T-helper 1 cell treated with Interleukin-12 subunit alpha and Interleukin-12 subunit beta and Interleukin-4 antibody, amounts not matched to agents 30 μg/mL and 1 μg/mL, for 36 hours (primary cell): Measurements from ENCODE around the gene CTR9.
A peak's percentile ranks its signal among the peaks of the same experiment; 100 is the strongest.

ENCODE experiments used
- H3K27ac Mint-ChIP-seq: one replicate; pipeline ENCODE4 v1.8.0; 2021; ENCODE audit warnings: mild to moderate bottlenecking, mixed read lengths
- H3K27me3 Mint-ChIP-seq: one replicate; pipeline ENCODE4 v1.8.0; 2021; ENCODE audit warnings: low read depth, mixed read lengths
- H3K36me3 Mint-ChIP-seq: one replicate; pipeline ENCODE4 v1.8.0; 2021; ENCODE audit warnings: low read depth, mixed read lengths
- H3K4me1 Mint-ChIP-seq: one replicate; pipeline ENCODE4 v1.8.0; 2021; ENCODE audit warnings: low read depth, mixed read lengths
- H3K4me3 Mint-ChIP-seq: one replicate; pipeline ENCODE4 v1.8.0; 2021; ENCODE audit warnings: mild to moderate bottlenecking, moderate library complexity, mixed read lengths
- H3K9me3 Mint-ChIP-seq: one replicate; pipeline ENCODE4 v1.8.0; 2021; ENCODE audit warnings: mixed read lengths

Gene CTR9

DNA sequence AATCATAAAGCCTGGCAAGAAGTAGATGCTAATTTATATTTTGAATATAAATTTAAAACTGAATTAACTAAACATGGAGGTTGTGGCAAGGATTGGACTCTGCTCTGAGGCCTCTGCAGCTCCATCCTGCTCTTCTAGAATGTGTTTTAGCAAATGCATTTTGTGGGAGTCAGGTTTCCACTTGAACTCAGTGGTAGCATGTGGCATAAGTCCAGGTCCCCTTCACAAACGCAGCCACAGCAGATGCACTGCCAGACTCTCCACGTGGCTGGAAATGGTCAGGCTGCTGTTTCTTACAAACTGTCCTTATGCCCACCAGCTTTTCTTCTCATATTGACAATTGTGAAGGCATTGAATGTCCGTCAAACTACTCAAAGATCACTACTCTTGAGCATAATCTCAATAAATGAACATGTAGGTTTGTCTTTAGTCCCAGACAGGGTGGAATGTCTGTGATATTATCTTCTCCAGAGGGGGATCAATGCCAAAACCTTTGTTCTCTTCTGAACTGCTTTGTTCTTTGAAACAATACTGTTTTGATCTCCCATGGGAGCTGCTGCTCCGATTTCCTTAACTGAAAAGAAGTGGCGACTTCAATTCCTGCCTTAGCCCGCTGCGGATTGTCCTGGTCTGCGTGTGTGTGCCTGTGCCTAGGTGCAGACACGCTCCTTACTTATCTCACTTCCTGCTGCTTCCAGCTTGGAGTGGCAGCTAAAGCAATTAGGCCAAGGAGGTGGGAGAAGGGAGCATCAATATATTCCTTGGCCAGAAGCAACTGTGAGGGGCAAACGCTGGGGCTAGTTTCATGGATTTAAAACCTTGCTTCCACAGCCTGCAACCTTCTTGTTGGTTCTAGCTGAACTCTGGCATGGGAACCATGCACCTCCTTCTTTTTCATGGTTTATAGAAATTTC, 33.4 kb downstream of the CTR9 start:
- Mint-ChIP-seq H3K36me3 (no peaks in the 10 kb centered on the region), H3K4me3 (no peak overlapping the region), H3K9me3 (no peaks in the 10 kb centered on the region), H3K27me3 (no peaks in the 10 kb centered on the region), H3K4me1 (no peaks in the 10 kb centered on the region), H3K27ac (no peak overlapping the region)

DNA sequence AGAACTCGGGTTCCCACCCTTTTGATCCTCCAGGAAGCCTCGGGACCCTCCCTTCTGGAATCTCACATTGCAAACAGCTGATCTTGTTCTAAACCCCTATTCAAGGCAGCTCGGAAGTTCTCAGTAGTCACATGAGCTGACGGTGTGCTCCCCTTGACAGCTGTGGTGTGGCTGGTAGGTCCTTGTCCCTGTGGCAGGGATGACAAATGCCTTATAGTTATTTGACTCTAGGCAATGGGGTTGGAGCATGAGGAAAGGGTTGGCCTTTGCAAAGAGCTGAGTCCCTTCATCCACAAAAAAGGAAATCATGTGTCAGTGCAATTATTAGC, 34.1 kb downstream of the CTR9 start:
- no peaks in the 10 kb centered on the region for H3K9me3 Mint-ChIP-seq

DNA sequence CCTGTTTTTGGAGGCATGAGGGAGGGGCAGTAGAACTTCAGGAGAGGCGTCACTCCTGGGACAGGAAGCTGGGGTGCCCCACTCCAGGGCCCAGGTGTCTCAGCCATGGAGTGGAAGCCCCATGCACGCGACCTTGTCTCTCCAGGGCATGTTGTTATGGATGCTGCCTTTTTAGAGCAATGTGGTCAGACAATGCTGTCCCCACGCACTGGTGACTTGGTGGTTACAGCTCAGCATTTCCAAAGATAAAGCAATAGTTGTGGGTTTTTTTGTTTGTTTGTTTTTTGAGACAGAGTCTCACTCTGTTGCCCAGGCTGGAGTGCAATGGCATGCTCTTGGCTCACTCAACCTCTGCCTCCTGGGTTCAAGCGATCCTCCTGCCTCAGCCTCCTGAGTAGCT, 35.4 kb downstream of the CTR9 start:
- Mint-ChIP-seq H3K4me3 (no peak overlapping the region), H3K36me3 (no peaks in the 10 kb centered on the region), H3K27me3 (peaks cover 9% of the 10 kb centered on the region), H3K27ac (no peak overlapping the region), H3K9me3 (no peaks in the 10 kb centered on the region), H3K4me1 (no peaks in the 10 kb centered on the region)

More for the DNA sequence above, 34.1 kb downstream of the CTR9 start:
- H3K27me3 Mint-ChIP-seq = no peaks in the 10 kb centered on the region
- no peaks in the 10 kb centered on the region for H3K36me3 Mint-ChIP-seq
- no peak overlapping the region for H3K4me3 Mint-ChIP-seq
- H3K27ac Mint-ChIP-seq = no peak overlapping the region
- no peaks in the 10 kb centered on the region for H3K4me1 Mint-ChIP-seq

DNA sequence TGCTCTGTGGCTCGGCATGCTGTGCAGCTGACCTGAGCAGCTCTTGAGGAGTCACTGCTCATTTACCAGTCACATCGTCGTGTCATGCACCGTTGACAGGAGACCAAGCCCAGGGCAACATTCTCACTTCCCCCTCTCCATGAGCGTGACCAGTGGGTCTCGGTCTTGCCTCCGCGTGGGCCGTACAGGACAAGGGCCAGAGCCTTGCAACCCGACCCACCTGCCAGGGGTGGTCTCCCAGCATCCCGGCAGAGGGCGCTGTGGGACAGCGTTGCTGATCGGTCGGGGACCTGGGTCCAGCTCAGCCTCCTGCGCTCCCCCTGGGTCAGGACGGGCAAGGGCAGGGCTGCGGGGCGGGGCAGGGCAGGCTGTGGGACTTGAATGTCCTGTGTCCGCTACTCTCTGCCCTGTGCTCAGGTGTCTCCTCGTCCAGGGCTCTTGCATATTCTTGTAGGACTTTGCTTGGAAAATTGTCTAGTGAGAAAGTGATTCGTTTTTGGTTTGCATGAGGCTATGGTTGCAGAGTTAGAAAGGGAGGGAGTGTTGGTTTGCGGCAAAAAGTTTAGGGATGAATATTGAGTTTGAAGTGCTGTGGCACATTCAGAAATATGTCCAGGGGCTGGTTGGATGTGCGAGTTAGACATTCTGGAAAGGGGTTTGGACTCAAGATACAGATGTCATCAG, 41.5 kb downstream of the CTR9 start:
- H3K27ac Mint-ChIP-seq = no peak overlapping the region
- peaks cover 21% of the 10 kb centered on the region for H3K36me3 Mint-ChIP-seq
- peaks cover 22% of the 10 kb centered on the region for H3K27me3 Mint-ChIP-seq
- H3K4me3 Mint-ChIP-seq = peak overlapping the region; percentile 1
- no peaks in the 10 kb centered on the region for H3K9me3 Mint-ChIP-seq
- H3K4me1 Mint-ChIP-seq = peaks cover 14% of the 10 kb centered on the region

DNA sequence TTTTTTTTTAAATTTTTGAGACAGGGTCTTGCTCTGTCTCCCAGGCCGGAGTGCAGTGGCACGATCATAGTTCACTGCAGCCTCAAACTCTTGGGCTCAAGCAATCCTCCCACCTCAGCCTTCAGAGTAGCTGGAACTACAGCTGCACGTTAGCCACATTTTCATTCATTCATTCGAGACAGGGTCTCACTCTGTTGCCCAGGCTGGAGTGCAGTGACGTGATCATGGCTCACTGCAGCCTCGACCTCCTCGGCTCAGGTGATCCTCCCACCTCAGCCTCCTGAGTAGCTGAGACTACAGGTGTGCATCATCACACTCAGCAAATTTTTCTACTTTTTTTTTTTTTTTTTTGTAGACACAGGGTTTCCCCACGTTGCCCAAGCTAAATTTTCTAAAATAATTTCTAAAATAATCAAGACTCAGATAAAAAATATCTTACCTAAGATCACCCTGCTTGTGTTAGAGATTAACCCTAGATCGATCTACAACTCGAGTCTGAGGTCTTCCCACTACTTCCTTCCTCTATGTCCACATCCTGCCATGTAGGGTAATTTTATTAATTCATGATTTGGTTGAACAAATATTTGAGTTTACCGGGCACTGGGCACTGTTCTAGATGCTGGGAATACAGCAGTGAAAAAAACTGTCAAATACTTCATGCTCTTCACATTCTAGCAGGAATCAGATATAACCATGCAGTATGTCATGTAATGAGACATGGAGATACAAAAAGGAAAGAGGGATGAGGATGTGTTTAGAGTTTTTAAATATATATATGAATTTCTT, 42.6 kb downstream of the CTR9 start:
- H3K9me3 Mint-ChIP-seq = no peaks in the 10 kb centered on the region
- H3K27me3 Mint-ChIP-seq = peaks cover 22% of the 10 kb centered on the region
- H3K4me1 Mint-ChIP-seq = peaks cover 17% of the 10 kb centered on the region
- peaks cover 25% of the 10 kb centered on the region for H3K36me3 Mint-ChIP-seq
- no peak overlapping the region for H3K4me3 Mint-ChIP-seq
- no peak overlapping the region for H3K27ac Mint-ChIP-seq

DNA sequence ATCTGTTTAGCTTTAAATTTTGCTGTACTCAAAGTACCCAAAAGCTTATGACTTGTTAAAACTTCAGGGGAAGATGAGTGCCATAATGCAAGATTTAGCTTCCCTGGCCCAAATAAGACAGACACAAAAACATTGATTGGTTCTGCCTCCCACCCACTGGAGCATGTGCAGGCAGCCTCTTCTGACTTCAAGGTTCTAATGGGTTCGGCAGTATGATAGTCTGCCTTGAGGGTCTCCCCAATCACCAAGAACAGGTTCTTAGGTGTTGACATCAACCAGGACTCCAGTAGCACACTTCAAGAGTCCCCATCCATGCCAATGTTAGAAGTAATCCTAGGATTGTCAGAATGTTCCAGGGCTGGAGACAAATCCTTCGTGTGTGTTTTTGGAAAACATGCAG, 45.1 kb downstream of the CTR9 start:
- H3K9me3 Mint-ChIP-seq = no peaks in the 10 kb centered on the region
- H3K27me3 Mint-ChIP-seq = peaks cover 15% of the 10 kb centered on the region
- H3K4me1 Mint-ChIP-seq = peaks cover 38% of the 10 kb centered on the region
- no peak overlapping the region for H3K4me3 Mint-ChIP-seq
- peaks cover 49% of the 10 kb centered on the region for H3K36me3 Mint-ChIP-seq
- no peak overlapping the region for H3K27ac Mint-ChIP-seq

DNA sequence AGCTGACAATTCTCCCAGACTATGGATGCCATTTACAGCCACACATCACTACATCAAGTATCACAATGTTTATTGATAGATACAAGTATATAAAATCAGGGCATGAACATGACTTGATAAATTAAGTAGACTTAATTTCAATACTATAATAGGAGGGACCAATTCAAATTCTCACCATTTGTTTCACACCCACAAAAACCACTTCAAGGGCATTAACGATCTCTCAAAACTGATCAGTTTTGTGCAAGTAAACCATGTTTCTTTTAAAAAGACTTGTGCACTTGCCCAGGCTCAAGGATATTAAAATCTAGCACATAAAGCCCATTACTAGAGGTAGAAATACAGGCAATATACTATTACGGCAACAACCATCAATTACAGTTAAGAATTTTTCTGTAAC, 46.0 kb downstream of the CTR9 start:
- Mint-ChIP-seq H3K9me3 (no peaks in the 10 kb centered on the region), H3K27ac (peak overlapping the region; percentile 3), H3K4me3 (no peak overlapping the region), H3K36me3 (peaks cover 56% of the 10 kb centered on the region), H3K27me3 (peaks cover 8% of the 10 kb centered on the region), H3K4me1 (peaks cover 43% of the 10 kb centered on the region)

DNA sequence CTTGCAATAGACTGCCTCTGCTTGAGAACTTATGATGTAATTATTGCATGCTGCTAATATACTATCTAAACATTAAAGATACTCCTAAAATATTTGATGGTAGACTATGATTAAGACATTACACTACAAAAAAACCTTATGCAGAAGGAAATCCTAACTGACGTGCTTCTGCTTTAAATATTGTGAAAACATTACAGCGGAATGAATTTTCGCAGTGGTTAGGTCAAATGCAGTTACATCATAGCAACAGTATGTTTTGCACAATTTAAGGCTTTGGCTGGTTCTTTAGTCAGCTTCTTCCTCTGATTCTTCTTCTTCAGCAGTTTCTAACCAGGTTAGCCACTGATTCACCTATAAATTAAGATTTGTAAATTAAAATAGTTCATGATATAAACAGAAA, 46.5 kb downstream of the CTR9 start:
- H3K27me3 Mint-ChIP-seq = peaks cover 6% of the 10 kb centered on the region

DNA sequence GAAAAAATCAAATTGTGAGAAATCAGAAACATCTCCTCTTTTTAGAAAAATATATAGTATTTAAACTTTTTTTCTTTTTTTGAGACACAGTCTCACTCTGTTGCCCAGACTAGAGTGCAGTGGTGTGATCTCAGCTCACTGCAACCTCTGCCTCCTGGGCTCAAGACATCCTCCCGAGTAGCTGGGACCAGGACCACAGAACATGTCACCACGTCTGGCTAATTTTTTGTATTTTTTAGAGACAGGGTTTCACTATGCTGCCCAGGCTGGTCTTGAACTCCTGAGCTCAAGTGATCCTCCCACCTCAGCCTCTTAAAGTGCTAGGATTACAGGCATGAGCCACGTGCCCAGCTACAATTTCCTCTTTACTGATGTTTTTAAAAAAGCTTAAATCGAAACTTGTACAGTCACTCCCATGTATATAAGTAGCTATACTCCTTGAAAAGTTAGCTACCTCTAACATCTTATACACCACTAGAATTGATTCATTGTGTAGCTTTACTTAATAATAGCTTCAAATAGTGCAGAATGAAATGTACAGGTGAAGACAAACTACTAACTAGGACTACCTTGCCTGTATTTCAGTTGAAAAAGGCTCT, 47.4 kb downstream of the CTR9 start:
- Mint-ChIP-seq H3K4me3 (no peak overlapping the region), H3K27ac (no peak overlapping the region), H3K9me3 (no peaks in the 10 kb centered on the region), H3K27me3 (no peaks in the 10 kb centered on the region), H3K4me1 (peaks cover 41% of the 10 kb centered on the region), H3K36me3 (peaks cover 61% of the 10 kb centered on the region)

More for the DNA sequence above, 46.5 kb downstream of the CTR9 start:
- peaks cover 44% of the 10 kb centered on the region for H3K4me1 Mint-ChIP-seq
- no peak overlapping the region for H3K27ac Mint-ChIP-seq
- H3K4me3 Mint-ChIP-seq = no peak overlapping the region
- no peaks in the 10 kb centered on the region for H3K9me3 Mint-ChIP-seq
- H3K36me3 Mint-ChIP-seq = peaks cover 59% of the 10 kb centered on the region

DNA sequence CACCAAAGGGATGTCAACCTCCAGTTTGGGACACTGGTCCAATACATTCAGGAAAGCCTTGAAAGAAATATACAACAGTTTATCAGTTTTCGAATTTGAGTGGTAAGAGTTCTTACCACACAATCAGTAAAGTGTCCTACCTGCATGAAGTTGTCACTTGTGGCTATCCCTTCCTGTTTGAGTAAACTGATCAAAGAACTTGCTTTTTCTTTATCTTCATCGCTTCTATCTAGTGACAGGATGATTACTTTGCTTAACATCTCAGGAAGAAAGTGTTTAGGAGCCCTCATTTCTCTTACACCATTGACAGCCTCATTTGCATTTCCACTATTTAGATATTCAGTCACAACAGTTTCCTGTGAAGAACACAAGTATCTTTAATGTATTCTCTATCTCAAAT, 49.2 kb downstream of the CTR9 start:
- H3K9me3 Mint-ChIP-seq = no peaks in the 10 kb centered on the region
- H3K27ac Mint-ChIP-seq = no peak overlapping the region
- no peak overlapping the region for H3K4me3 Mint-ChIP-seq
- H3K4me1 Mint-ChIP-seq = peaks cover 52% of the 10 kb centered on the region
- H3K36me3 Mint-ChIP-seq = peaks cover 74% of the 10 kb centered on the region
- no peaks in the 10 kb centered on the region for H3K27me3 Mint-ChIP-seq

DNA sequence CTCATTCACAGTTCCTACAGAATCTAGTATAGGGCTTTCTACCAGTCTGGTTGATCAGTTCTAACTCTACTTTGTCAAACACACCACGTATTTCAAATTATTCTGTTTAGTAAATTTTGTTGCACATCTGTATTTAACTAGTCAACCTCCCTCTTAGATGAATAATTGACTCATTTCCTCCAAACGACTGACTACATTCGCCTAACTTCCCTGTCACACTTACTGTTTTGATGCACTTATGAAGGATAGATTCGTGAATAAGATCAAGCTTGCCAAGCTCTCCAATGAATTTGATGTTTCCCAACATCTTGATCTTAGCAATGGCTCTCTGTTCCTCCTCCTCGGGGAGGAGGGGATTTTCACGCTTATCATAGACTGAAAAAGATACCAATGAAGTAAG, 52.6 kb downstream of the CTR9 start:
- Mint-ChIP-seq H3K27ac (peak overlapping the region; percentile 22), H3K36me3 (peaks cover 80% of the 10 kb centered on the region), H3K9me3 (no peaks in the 10 kb centered on the region), H3K27me3 (no peaks in the 10 kb centered on the region), H3K4me1 (peaks cover 60% of the 10 kb centered on the region), H3K4me3 (no peak overlapping the region)

DNA sequence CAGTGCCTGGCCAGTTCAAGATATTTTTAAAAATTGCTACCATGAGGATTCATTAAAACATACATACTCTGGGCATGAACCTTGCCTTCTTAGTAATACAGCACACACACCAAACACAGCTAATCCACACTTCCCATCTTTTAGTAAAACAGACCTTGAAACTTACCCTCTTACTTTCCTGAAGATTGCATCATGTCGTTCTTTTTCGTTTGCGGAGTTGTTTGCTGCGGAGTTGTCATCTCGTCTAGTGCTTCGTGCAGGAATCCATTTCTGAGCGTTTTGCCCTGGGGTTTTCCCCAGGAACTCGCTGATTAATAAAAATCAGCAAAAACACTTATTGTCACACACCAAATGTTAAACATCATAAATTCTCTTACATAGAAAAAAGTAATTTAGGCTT, 54.7 kb downstream of the CTR9 start:
- peaks cover 61% of the 10 kb centered on the region for H3K36me3 Mint-ChIP-seq
- H3K4me1 Mint-ChIP-seq = peaks cover 51% of the 10 kb centered on the region
- no peaks in the 10 kb centered on the region for H3K9me3 Mint-ChIP-seq
- H3K4me3 Mint-ChIP-seq = peak overlapping the region; percentile 4
- no peaks in the 10 kb centered on the region for H3K27me3 Mint-ChIP-seq
- no peak overlapping the region for H3K27ac Mint-ChIP-seq

DNA sequence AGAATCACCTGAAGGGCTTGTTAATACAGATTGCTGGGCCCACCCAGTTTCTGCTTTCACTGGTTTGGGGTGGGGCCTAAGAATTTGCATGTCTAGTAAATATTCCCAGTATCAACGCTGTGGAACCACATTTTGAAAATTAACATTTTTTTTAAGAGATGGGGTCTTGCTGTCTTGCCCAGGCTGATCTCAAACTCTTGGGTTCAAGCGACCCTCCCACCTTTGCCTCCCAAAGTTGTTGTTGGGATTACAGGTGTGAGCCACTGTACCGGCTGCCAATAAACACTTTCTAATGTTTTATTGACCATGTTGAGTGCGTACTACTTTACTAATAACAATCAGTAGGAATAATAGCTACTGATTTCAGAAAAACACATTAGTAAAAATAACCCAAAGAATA, 55.2 kb downstream of the CTR9 start:
- Mint-ChIP-seq H3K4me1 (peaks cover 47% of the 10 kb centered on the region), H3K4me3 (peak overlapping the region; percentile 95)

DNA sequence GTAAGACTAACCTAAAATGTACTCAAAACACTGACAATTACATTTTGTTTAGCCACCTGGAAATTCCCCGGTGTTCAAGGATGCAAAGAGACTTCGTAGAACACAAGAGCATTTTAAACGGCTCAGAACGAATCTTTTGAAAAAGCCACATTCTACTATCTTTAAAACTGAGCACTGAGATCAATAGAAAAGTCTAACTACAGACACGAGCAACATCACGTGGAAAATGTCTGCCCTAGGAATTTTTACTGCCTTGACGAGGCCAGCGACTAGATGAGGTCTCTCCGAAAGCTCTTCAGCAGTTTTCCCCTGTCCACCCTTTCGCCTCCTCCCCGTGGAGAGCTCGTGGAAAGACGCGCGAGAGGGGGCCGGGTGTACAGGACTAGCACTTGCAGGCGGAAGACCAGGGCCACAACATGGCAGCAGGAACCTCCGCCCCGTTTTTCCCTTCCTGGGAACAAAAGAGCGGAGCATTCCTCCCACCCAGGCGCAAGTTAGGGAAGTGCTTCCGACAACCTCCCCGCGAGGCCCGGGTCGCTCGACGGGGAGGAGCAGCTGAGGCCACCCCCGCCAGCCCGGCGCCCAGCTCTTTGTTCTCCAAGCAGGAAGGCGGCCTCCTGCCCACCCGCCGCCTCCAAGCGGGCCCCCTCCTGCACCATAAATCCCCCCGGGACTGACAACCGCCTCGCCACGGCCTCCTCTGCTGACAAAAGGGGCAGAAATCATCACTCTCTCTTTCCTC, 56.6 kb downstream of the CTR9 start:
- Mint-ChIP-seq H3K36me3 (peaks cover 49% of the 10 kb centered on the region), H3K4me1 (peaks cover 40% of the 10 kb centered on the region), H3K27ac (peak overlapping the region; percentile 96), H3K27me3 (peaks cover 8% of the 10 kb centered on the region), H3K4me3 (peak overlapping the region; percentile 95), H3K9me3 (no peaks in the 10 kb centered on the region)

More for the DNA sequence above, 55.2 kb downstream of the CTR9 start:
- H3K27ac Mint-ChIP-seq = no peak overlapping the region
- H3K36me3 Mint-ChIP-seq = peaks cover 56% of the 10 kb centered on the region
- H3K9me3 Mint-ChIP-seq = no peaks in the 10 kb centered on the region
- no peaks in the 10 kb centered on the region for H3K27me3 Mint-ChIP-seq
